Measurements from ENCODE around the gene PCSK5. TPM values are rescaled to one million over a fixed set of nuclear protein-coding genes. Genes with fewer than 3 reads are reported as not detected.

Gene PCSK5
- polyA plus RNA-seq, 1 donor from 2014 or later = 1.7 TPM

DNA sequence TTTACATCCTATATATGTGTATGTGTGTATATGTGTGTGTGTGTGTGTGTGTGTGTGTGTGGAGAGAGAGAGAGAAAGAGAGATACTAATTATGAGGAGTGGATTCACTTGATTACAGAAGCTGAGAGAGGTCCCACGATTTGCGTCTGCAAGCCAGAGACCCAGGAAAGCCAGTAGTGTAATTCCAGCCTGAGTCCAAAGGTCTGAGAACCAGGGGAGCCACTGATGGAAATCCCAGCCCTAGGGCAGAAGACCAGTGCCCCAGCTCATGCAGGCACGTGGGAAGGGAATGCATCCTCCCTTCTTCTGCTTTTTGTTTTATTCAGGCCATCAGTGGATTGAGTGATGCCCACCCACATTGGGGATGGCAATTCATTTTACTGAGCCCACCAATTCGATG lies 74.8 kb downstream of the PCSK5 start:
- Histone ChIP-seq H4K20me1 (ENCODE audit: insufficient read depth) (no peaks in the 10 kb centered on the region), H3K27ac (ENCODE audit: low read length) (no peak overlapping the region), H3K9me2 (ENCODE audit: insufficient read depth, low read length) (no peaks in the 10 kb centered on the region), H3K4me3 (ENCODE audit: low read length) (no peak overlapping the region), H3K79me2 (replicated peaks; ENCODE audit: insufficient read depth, low read length) (no peaks in the 10 kb centered on the region), H3K9ac (ENCODE audit: low read length) (no peak overlapping the region), H2AFZ (ENCODE audit: low read depth, low read length) (no peak overlapping the region), H3K36me3 (ENCODE audit: insufficient read depth, low read length) (no peaks in the 10 kb centered on the region), H3K4me2 (ENCODE audit: low read length) (no peak overlapping the region), H3K27me3 (ENCODE audit: insufficient read depth, low read depth, low read length) (no peaks in the 10 kb centered on the region), H3K9me3 (ENCODE audit: low read length) (no peaks in the 10 kb centered on the region), H3F3A (ENCODE audit: insufficient read depth, low read length, poor library complexity, severe bottlenecking) (no peaks in the 10 kb centered on the region)
- TF ChIP-seq TAF1 (IDR thresholded peaks at IDR 0.05; ENCODE audit: low read depth) (no peak), EZH2 (IDR thresholded peaks at IDR 0.05; ENCODE audit: borderline replicate concordance, insufficient read depth, low read length, poor library complexity, severe bottlenecking) (no peak), MXI1 (conservative IDR thresholded peaks at IDR 0.05; ENCODE audit: poor library complexity, severe bottlenecking) (no peak), EP300 (conservative IDR thresholded peaks at IDR 0.05; ENCODE audit: poor library complexity, severe bottlenecking) (no peak), SMC3 (conservative IDR thresholded peaks at IDR 0.05; ENCODE audit: poor library complexity) (no peak), POLR2AphosphoS5 (IDR thresholded peaks at IDR 0.05) (no peak), RAD21 (conservative IDR thresholded peaks at IDR 0.05) (no peak)
- TF ChIP-seq, protein P1, sequence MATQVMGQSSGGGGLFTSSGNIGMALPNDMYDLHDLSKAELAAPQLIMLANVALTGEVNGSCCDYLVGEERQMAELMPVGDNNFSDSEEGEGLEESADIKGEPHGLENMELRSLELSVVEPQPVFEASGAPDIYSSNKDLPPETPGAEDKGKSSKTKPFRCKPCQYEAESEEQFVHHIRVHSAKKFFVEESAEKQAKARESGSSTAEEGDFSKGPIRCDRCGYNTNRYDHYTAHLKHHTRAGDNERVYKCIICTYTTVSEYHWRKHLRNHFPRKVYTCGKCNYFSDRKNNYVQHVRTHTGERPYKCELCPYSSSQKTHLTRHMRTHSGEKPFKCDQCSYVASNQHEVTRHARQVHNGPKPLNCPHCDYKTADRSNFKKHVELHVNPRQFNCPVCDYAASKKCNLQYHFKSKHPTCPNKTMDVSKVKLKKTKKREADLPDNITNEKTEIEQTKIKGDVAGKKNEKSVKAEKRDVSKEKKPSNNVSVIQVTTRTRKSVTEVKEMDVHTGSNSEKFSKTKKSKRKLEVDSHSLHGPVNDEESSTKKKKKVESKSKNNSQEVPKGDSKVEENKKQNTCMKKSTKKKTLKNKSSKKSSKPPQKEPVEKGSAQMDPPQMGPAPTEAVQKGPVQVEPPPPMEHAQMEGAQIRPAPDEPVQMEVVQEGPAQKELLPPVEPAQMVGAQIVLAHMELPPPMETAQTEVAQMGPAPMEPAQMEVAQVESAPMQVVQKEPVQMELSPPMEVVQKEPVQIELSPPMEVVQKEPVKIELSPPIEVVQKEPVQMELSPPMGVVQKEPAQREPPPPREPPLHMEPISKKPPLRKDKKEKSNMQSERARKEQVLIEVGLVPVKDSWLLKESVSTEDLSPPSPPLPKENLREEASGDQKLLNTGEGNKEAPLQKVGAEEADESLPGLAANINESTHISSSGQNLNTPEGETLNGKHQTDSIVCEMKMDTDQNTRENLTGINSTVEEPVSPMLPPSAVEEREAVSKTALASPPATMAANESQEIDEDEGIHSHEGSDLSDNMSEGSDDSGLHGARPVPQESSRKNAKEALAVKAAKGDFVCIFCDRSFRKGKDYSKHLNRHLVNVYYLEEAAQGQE (IDR thresholded peaks at IDR 0.05; ENCODE audit: borderline replicate concordance) = no peak
- TF ChIP-seq, protein P2, sequence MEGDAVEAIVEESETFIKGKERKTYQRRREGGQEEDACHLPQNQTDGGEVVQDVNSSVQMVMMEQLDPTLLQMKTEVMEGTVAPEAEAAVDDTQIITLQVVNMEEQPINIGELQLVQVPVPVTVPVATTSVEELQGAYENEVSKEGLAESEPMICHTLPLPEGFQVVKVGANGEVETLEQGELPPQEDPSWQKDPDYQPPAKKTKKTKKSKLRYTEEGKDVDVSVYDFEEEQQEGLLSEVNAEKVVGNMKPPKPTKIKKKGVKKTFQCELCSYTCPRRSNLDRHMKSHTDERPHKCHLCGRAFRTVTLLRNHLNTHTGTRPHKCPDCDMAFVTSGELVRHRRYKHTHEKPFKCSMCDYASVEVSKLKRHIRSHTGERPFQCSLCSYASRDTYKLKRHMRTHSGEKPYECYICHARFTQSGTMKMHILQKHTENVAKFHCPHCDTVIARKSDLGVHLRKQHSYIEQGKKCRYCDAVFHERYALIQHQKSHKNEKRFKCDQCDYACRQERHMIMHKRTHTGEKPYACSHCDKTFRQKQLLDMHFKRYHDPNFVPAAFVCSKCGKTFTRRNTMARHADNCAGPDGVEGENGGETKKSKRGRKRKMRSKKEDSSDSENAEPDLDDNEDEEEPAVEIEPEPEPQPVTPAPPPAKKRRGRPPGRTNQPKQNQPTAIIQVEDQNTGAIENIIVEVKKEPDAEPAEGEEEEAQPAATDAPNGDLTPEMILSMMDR (IDR thresholded peaks at IDR 0.05; ENCODE audit: poor library complexity, severe bottlenecking) = no peak

DNA sequence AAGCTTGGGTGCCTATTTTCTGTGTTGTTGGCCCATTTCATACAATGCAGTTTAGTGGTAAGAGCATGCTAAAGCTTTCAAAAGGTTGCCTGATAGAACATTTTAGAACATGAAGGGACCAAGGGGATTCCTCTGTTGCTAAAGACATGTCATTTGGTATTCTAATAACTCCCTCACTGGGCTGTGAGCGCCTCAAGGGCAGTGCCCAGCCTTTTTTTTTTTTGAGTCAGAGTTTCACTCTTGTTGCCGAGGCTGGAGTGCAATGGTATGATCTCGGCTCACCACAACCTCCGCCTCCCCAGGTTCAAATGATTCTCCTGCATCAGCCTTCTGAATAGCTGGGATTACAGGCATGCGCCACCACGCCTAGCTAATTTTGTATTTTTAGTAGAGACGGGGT lies 77.1 kb downstream of the PCSK5 start:
- no peaks in the 10 kb centered on the region for H3K9me2 ChIP-seq (ENCODE audit: insufficient read depth, low read length)
- no peak overlapping the region for H3K4me2 ChIP-seq (ENCODE audit: low read length)
- H3F3A ChIP-seq (ENCODE audit: insufficient read depth, low read length, poor library complexity, severe bottlenecking) = no peaks in the 10 kb centered on the region
- H4K20me1 ChIP-seq (ENCODE audit: insufficient read depth) = no peaks in the 10 kb centered on the region
- no peaks in the 10 kb centered on the region for H3K9me3 ChIP-seq (ENCODE audit: low read length)
- no peak overlapping the region for H3K9ac ChIP-seq (ENCODE audit: low read length)
- H3K4me3 ChIP-seq (ENCODE audit: low read length) = no peak overlapping the region
- no peaks in the 10 kb centered on the region for H3K27me3 ChIP-seq (ENCODE audit: insufficient read depth, low read depth, low read length)
- no peaks in the 10 kb centered on the region for H3K36me3 ChIP-seq (ENCODE audit: insufficient read depth, low read length)
- TF ChIP-seq TAF1 (IDR thresholded peaks at IDR 0.05; ENCODE audit: low read depth) = no peak
- no peak for TF ChIP-seq MXI1 (conservative IDR thresholded peaks at IDR 0.05; ENCODE audit: poor library complexity, severe bottlenecking)
- no peak for TF ChIP-seq SMC3 (conservative IDR thresholded peaks at IDR 0.05; ENCODE audit: poor library complexity)
- no peak for TF ChIP-seq RAD21 (conservative IDR thresholded peaks at IDR 0.05)
- TF ChIP-seq EP300 (conservative IDR thresholded peaks at IDR 0.05; ENCODE audit: poor library complexity, severe bottlenecking) = no peak
- TF ChIP-seq, protein P2 (IDR thresholded peaks at IDR 0.05; ENCODE audit: poor library complexity, severe bottlenecking) = no peak
- no peak for TF ChIP-seq EZH2 (IDR thresholded peaks at IDR 0.05; ENCODE audit: borderline replicate concordance, insufficient read depth, low read length, poor library complexity, severe bottlenecking)
- TF ChIP-seq, protein P1 (IDR thresholded peaks at IDR 0.05; ENCODE audit: borderline replicate concordance) = no peak
- TF ChIP-seq POLR2AphosphoS5 (IDR thresholded peaks at IDR 0.05) = no peak
- no peak overlapping the region for H3K27ac ChIP-seq (ENCODE audit: low read length)
- no peaks in the 10 kb centered on the region for H3K79me2 ChIP-seq (replicated peaks; ENCODE audit: insufficient read depth, low read length)
- H2AFZ ChIP-seq (ENCODE audit: low read depth, low read length) = no peak overlapping the region

Measured in neural cell (in vitro differentiated cells).